Ecto neural progenitor cell (in vitro differentiated cells): ENCODE results near the gene RENBP.

Experiments used
- DNase-seq: peaks from one replicate; pipeline ENCODE4 v3.0.0-alpha.2; 2018; ENCODE audit warnings: low spot score

The RENBP gene

DNA sequence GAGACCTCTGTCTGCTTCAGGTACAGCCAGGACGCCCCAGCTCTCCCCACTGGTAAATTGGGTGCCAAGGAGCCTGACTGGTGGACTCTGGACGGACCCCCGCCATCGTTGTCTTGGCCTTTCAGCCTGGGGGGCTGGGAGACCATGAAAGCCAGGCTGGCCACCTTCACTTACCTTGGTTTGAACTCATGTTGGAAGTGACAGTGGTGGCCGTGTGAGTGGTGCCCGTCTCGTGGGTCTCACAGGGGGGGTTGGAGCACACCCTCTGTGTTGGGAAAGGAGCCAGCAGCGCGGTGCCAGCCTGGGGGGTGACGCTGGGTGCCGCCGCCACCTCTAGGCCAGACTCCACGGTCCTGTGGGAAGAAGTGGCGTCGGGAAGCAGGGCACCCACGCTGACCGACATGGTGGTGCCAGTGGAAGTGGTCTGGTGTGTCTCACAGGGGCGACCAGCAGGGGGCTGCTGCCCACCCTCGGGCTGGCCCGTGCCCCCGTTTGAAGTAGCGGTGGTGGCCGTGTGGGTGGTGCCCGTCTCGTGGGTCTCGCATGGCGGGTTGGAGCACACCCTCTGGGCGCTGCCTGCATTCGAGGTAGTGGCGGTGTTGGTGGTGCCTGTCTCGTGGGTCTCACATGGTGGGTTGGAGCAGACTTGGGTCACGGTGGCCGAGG, 9.6 kb upstream of the RENBP start:
- DNase-seq = no peak

DNA sequence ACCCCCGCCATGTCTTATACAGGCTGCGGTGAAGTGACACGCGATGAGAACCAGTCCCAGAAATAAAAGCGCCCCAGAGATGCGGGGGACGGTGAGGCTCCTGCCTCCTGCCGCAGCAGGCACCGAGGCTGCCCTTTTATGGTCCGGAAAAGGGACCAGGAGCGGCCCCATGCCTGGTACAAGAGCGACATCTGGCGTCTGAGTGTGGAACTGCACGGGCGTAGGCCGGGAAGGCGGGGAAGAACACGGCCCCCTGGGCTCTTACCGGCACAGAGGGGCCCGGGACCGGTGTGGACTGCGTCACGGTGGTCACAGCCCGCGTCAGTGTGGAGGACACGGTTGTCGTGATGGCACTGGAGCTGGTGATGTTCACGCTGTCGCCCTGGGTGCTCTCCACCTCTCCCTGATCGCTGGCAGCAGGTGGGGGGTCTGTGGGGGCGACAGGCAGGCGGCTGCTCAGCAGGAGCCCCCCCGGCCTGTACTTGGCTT, 8.9 kb upstream of the RENBP start:
- DNase-seq = peak; percentile 80

DNA sequence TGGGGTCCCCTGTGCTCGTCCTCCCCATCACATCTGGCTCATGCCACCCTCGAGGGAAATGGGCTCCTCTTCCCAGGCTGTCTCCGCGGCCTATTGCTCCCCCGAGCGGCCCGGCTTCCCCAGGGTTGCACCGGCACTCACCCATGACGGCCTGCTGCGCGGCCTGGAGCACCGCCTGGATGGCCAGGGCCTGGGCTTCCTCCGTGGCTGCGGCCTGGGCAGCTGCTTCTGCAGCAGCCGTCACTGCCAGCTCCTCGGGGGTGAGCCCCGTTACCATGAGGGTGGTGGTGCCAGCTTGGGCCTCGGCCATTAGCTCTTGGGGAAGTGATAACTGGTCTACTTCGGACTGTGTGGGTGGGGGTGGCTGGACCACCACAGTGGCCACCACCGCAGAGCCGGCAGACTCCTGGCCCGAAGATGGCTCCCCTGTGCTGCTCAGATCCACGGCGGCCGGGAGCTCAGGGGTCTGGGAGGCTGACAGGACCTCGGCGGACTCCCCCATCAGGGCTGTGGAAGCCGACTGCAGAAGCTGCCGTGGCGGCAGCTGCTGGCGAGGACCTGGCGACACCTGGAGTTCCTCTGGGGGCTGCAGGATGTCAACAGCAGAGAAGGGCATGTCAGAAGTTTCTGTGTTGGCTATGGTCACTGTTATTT, 8.1 kb upstream of the RENBP start:
- DNase-seq = no peak

DNA sequence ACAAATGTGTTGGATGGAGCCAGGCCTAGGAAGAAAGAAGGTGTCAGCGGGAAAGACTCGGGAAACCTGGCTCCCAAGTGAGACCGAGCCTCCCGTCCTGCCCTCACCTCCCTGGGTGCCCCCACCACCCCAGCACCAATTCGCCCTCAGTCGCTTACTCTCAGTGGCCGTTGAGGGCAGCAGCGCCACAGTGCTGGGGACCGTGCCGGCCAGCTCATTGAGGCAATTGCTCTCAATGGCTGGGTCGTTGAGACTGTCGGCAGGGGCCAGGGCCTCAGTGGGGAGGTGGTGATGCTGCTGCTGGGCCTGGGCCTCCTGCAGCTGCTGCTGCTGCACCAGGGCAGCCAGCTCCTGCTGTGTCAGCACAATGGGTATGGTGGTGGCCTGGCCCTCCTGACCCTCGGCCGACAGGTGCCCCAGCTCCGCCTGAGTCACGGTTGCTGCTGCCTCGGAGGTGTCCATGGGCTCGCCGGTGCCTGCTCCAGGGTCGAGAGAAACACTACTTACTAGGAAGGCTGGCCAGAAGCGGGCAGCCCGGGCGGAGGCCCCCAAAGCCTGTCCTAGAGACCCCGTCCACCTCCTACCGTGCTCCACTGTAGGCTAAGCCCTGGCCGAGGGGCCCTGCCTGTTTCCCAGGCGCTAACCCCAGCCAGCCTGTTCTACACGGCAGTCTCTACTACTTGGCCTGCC, 7.4 kb upstream of the RENBP start:
- no peak for DNase-seq

- DNase-seq = no peak
Measured at GRCh38 chrX:153950127-153950526, 5.7 kb upstream of the RENBP start.

- no peak for DNase-seq
Measured at GRCh38 chrX:153948847-153949805, 4.7 kb upstream of the RENBP start.

DNA sequence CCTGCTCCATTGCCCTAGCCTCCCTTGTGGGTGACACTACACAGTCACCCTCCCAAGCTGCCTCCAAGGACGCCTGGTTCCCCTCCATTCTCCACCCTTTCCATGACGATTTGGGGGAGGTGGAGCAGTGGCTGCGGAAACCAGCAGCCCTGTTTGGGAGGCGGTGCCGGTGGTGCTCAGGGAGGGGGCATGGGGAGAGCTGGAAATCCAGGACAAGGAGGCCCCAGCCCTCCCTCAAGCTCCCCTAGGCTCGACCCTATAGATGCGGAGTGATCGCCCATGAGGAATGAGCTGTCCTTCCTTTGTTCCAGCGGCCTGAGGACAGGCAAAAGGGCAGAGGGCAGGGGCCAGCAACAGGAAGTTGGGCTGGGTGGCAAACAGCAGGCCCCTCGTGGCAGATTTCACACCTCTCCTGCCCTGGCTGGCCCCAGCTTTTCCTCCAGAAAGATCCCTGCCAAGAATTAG, 3.6 kb upstream of the RENBP start:
- no peak for DNase-seq

GRCh38 chrX:153947009-153947769, 2.7 kb upstream of the RENBP start:
- DNase-seq = peak; percentile 78

GRCh38 chrX:153945956-153946943, 1.8 kb upstream of the RENBP start:
- DNase-seq = no peak

GRCh38 chrX:153944800-153945150, 332 bp upstream of the RENBP start:
- DNase-seq = no peak

DNA sequence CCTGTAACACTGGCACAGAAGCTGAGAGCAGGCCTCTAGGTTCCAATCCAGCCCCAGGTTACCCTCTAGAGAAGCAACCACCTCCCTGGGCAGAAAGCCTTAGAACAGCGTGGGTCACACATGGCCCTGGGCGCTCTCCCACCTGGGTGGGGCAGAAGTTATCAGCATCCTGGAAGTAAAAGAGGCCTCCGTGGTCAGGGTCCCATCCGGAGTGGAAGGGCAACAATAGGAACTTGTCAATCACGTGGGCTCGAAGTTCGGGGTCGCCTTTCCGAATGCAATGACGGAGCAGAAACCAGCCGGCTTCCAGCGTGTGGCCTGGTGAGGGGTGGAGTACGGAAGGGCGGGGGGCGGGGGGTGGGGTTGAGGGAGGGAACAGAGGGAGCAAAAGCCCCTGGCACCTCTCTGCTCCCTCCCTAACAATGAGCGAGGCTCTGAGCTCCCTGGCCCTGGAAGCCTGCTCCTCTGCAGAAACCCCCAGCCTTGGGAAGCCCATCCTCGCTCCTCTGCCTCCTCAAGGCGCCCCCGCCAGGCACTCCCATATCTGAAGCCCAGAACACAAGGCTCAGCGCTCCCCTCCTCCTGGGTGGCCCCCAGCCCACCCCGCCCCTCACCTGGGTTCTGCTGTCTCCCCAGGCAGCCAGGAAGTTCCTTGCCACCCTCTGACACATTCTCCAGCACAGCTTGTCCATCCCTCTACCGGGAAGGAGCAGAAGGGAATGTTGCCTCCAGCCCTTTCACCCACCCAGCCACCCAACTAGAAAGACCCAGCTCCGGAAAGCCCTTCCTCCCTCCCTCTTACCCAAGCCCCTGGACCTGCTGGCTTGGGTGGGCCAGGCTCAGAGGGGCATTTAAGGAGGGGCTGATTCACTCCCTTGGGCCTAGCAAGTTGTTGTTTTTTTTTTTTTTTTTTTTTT, 2.8 kb downstream of the RENBP start:
- no peak for DNase-seq

GRCh38 chrX:153939573-153939972, 4.9 kb downstream of the RENBP start:
- no peak for DNase-seq

GRCh38 chrX:153938226-153938786, 6.1 kb downstream of the RENBP start:
- DNase-seq = no peak

DNA sequence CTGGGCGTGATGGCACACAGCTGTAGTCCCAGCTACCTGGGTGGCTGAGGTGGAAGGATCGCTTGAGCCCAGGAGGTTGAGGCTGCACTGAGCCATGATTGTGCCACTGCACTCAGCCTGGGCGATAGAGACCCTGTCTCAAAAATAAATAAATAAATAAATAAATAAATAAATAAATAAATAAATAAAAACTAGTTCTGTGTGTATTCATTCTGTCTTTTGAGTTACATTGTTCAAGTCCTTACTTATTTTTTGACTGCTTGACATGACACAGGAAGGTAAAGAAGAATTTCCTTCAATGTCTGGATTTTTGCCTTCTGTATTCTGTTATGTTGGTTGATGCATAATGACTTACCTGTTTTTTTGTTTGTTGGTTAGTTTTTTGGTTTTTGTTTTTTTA, 7.4 kb downstream of the RENBP start:
- DNase-seq = no peak

DNA sequence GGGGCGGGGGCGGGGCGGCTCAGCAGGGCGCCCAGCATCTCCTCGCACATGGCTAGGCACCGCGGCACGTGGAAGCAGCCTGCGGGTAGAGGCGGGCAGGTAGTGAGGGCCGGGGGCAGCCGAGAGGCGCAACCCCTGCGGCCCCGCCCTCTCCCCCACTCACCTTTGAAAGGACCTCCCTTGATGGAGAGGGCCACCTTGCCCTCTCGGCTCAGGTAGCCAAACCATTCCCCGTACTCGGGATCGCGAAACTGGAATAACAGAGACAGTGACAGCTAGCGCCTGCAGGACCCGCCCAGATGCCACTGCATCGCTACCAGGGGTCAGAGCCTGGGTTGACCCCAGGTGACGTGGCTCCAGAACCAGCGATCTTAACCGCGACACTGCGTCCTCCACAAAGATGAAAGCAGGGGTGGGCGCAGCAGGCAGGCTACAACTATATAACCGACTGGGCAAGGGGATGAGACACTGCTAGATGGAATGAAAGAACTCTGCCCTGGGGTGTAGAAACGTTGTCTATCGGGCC, 9.1 kb downstream of the RENBP start:
- DNase-seq = no peak

DNA sequence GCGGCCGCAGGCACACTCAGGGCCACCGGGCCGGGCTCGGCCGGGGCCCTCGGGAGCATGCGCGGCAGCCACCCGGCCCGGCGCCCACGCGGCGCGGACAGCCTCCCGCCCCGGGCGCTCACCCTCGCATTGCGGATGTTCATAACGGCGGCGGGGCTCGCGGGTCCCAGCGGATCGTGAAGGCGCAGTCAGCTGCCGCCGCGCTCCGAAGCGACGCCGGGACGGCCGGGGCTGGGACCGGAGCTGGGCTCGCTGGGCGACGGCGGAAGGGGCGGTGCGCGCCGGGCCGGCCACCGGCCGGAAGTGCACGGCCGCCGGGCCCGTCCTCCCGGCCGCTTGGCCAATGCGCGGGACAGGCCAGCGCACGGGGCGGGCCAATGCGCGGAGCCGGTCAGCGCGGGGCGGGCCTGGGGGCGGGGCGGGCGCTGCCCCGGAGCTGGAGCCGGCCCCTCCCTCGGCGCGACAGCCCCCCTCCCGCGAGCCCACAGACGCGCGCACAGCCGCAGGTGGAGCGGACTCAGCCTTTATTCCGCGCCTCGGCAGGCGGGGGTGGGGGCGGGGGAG, 9.6 kb downstream of the RENBP start, which contains the start of gene NAA10:
Gene NAA10 (minus strand): TSS at position 276 of the 564 bp plus-strand sequence. CDS start 133 bp downstream, at position 143.
- peak; percentile 75 for DNase-seq

GRCh38 chrX:153934148-153934761, 10.2 kb downstream of the RENBP start:
- DNase-seq = no peak
